Activated CD4-positive, alpha-beta T cell treated with anti-CD3 and anti-CD28 coated beads for 36 hours (primary cell): Measurements from ENCODE around the gene ATAD3A. TPM values are rescaled to one million over a fixed set of nuclear protein-coding genes. Genes with fewer than 3 reads are reported as not detected.

Source experiments
- ATAC-seq: fragments of 200-7000 bp; cut with Tn5 transposase; one replicate; pipeline ENCODE4 v1.10.0; 2021; ENCODE audit warnings: mild to moderate bottlenecking, moderate library complexity
- CTCF ChIA-PET: fragments of 350-600 bp; sonication (Branson Sonifier 250); formaldehyde crosslinking; loops from one replicate; lab custom pipeline; 2021; ENCODE audit warnings: antibody characterized with exemption; lab: Charles Lee
- POLR2A ChIA-PET: fragments of 350-600 bp; sonication (Branson Sonifier 250); formaldehyde crosslinking; loops from one replicate; lab custom pipeline; 2021; ENCODE audit warnings: antibody characterized with exemption, inconsistent platforms; lab: Charles Lee
- DNase-seq: peaks from one replicate; pipeline ENCODE4 v3.0.0-alpha.2; 2020
- H3K27ac Mint-ChIP-seq: one replicate; pipeline ENCODE4 v1.8.0; 2021; ENCODE audit warnings: mixed read lengths
- H3K27me3 Mint-ChIP-seq: one replicate; pipeline ENCODE4 v1.8.0; 2021; ENCODE audit warnings: mixed read lengths
- H3K36me3 Mint-ChIP-seq: one replicate; pipeline ENCODE4 v1.8.0; 2021; ENCODE audit warnings: low read depth, mixed read lengths
- H3K4me1 Mint-ChIP-seq: one replicate; pipeline ENCODE4 v1.8.0; 2021; ENCODE audit warnings: mixed read lengths
- H3K4me3 Mint-ChIP-seq: one replicate; pipeline ENCODE4 v1.8.0; 2021; ENCODE audit warnings: mild to moderate bottlenecking, moderate library complexity, mixed read lengths
- H3K9me3 Mint-ChIP-seq: one replicate; pipeline ENCODE4 v1.8.0; 2021; ENCODE audit warnings: low read depth, mixed read lengths
- intact Hi-C, 2 experiments: fragments of 100-400 bp; cut with DNase I in 1 of 2; cut with micrococcal nuclease in 1 of 2; formaldehyde crosslinking; loops; one replicate each; pipeline versions ENCODE4 v1.14.2 to v1.15.1; 2022 to 2024; cut with DNase I, micrococcal nuclease
- total RNA-seq, 2 experiments: library from RNA; stranded (reverse); gene quantifications; one replicate each; pipeline ENCODE4 v1.2.3, GENCODE V29; 2021

The ATAD3A gene
- total RNA-seq, 2 experiments from 2014 or later = 39.9 to 42.9 TPM

DNA sequence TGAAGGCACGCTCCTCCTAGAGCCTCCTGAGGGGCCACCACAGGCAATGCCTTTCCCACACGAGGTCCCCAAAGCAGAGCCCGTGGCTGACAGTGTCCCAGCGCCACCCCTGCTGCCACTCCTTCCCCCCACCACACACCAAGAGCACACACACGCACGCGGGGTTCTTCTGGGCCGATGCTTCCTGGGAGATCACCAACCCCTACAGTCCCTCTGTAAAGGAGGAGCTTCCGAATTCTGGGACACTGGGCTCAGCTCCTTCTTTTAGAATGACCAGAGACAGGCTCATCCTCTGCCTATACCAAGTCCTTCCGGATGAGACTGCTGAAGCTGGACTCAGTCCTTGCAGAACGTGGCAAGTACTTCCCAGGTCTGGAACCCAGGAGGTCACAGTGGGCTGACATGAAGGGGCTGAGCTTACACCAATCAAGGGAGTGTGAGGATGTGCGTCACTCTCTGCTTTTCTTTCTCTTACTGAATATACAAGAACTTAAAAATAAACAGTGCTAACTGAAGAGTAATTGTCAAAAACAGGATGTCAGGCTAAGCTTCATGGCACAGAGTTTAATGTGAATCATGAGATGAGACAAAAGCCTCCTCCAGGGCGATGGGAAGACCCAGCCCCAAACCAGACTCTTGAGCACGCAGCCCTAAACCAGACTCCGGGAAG lies 50.0 kb downstream of the ATAD3A start:
- POLR2A ChIA-PET = interaction anchor here (0.9 kb wide), 1 partner anchor 9 kb away, joined by 8 read pairs; no protein-coding TSS in a partner anchor
- Mint-ChIP-seq H3K27ac (no peak overlapping the region), H3K27me3 (no peaks in the 10 kb centered on the region), H3K4me3 (no peak overlapping the region), H3K36me3 (peaks cover 42% of the 10 kb centered on the region), H3K4me1 (peaks cover 9% of the 10 kb centered on the region), H3K9me3 (no peaks in the 10 kb centered on the region)
- CTCF ChIA-PET = interaction anchor here (0.8 kb wide), 1 partner anchor 324 kb away, joined by 3 read pairs; no protein-coding TSS in a partner anchor
- DNase-seq = no peak
- no peak for ATAC-seq
- intact Hi-C loops = no loop called here

DNA sequence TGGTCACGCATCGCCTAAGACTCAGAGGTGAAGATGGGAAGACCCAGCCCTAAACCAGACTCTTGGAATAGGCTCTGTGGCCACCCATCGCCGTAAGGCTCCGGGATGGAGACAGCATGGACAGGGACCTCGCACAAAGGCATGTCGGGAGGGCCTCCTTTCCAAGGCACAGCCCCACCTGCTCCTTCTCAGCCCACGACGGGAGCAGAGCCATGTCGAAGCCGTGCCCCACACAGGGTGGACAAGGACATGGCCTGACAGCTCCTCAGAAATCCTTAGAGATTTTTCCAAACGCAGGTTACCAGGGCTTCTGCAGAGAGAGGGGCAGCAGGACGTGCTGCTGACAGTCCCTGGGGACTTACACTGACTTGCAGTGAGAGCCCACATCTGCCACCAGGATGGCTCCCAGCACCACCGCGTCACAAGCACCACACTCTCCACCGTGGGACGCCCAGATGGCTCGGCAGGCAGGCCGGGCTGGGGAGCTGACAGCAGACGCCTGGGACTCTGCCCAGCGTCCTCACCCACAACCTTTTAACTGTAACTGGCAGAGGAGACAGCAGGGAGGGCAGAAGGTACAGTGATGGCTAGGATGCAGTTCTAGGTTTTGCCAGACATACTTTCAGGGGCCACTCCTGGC lies 50.7 kb downstream of the ATAD3A start:
- Mint-ChIP-seq H3K4me3 (no peak overlapping the region), H3K36me3 (peaks cover 48% of the 10 kb centered on the region), H3K9me3 (no peaks in the 10 kb centered on the region), H3K27ac (no peak overlapping the region), H3K27me3 (no peaks in the 10 kb centered on the region), H3K4me1 (peaks cover 15% of the 10 kb centered on the region)
- DNase-seq (no peak), ATAC-seq (no peak)
- intact Hi-C loops = no loop called here
- POLR2A ChIA-PET = no interaction called here
- CTCF ChIA-PET = no interaction called here

DNA sequence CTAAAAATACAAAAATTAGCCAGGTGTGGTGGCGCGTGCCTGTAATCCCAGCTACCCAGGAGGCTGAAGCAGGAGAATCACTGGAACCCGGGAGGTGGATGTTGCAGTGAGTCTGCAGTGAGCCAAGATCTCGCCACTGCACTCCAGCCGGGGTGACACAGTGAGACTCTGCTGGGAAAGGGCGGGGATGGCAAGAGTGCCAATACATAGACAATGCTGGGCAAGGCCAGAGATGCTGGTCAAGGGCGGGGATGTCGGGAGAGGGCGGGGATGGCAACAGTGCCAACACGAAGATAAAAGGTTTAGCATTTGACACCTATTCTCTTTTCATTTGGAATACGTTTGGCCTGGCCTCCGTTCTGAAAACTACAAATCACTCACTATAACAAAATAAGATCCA lies 51.7 kb downstream of the ATAD3A start:
- Mint-ChIP-seq H3K27me3 (no peaks in the 10 kb centered on the region), H3K9me3 (no peaks in the 10 kb centered on the region), H3K27ac (no peak overlapping the region), H3K36me3 (peaks cover 48% of the 10 kb centered on the region), H3K4me3 (no peak overlapping the region), H3K4me1 (peaks cover 18% of the 10 kb centered on the region)
- CTCF ChIA-PET = interaction anchor here (1.0 kb wide), 1 partner anchor 13 kb away, joined by 5 read pairs; no protein-coding TSS in a partner anchor
- POLR2A ChIA-PET = no interaction called here
- ATAC-seq (no peak), DNase-seq (no peak)
- intact Hi-C loops = no loop called here

DNA sequence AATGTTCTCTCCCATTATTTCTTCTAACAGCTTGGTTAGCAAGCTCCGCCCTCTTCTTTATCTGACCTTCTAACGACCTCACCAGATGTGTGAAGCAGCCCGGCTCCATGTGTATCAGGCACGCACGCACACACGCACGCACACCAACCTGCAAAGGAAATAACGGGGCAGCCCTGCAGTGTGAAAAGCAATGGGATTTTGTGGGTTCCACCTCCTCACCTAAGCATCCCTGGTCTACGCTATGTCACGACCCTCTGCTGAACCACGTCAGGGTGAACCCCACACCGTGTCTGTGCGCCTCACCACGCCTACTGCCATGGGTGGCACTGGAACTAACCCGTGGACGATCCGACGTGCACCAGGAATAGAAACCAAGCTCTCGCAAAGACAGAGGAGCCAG lies 52.3 kb downstream of the ATAD3A start:
- no peak for DNase-seq
- peak overlapping the region; percentile 60 for H3K27ac Mint-ChIP-seq
- POLR2A ChIA-PET = no interaction called here
- ATAC-seq = no peak
- peaks cover 20% of the 10 kb centered on the region for H3K4me1 Mint-ChIP-seq
- no peak overlapping the region for H3K4me3 Mint-ChIP-seq
- CTCF ChIA-PET = interaction anchor here (1.0 kb wide), 1 partner anchor 13 kb away, joined by 5 read pairs; no protein-coding TSS in a partner anchor
- intact Hi-C loops = no loop called here
- no peaks in the 10 kb centered on the region for H3K9me3 Mint-ChIP-seq
- peaks cover 49% of the 10 kb centered on the region for H3K36me3 Mint-ChIP-seq
- H3K27me3 Mint-ChIP-seq = no peaks in the 10 kb centered on the region

DNA sequence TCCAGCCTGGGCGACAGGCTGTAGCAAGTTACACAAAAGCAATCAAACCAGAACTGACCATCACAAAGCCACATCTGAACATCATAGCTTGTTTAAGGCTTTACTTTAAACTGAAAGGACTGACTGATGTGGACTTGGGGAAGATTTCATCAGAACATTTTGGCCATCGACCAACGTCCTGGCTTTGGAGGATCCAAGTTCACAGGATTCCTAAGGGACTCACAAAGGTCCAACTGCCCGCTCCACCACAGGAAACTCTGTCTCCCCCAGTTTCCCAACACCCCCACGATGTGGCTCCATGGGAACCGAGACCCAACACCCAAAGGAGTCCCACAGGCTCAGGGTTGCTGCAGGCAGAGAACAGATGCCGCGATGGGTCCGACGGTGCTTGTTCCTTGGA lies 53.4 kb downstream of the ATAD3A start:
- ChIA-PET CTCF (interaction anchor here (1.3 kb wide), 1 partner anchor 9 kb away, joined by 4 read pairs; no protein-coding TSS in a partner anchor), POLR2A (no interaction called here)
- no peak overlapping the region for H3K4me3 Mint-ChIP-seq
- H3K27me3 Mint-ChIP-seq = no peaks in the 10 kb centered on the region
- DNase-seq (no peak), ATAC-seq (no peak)
- H3K4me1 Mint-ChIP-seq = peaks cover 30% of the 10 kb centered on the region
- H3K36me3 Mint-ChIP-seq = peaks cover 58% of the 10 kb centered on the region
- intact Hi-C loops = no loop called here
- no peak overlapping the region for H3K27ac Mint-ChIP-seq
- H3K9me3 Mint-ChIP-seq = no peaks in the 10 kb centered on the region

DNA sequence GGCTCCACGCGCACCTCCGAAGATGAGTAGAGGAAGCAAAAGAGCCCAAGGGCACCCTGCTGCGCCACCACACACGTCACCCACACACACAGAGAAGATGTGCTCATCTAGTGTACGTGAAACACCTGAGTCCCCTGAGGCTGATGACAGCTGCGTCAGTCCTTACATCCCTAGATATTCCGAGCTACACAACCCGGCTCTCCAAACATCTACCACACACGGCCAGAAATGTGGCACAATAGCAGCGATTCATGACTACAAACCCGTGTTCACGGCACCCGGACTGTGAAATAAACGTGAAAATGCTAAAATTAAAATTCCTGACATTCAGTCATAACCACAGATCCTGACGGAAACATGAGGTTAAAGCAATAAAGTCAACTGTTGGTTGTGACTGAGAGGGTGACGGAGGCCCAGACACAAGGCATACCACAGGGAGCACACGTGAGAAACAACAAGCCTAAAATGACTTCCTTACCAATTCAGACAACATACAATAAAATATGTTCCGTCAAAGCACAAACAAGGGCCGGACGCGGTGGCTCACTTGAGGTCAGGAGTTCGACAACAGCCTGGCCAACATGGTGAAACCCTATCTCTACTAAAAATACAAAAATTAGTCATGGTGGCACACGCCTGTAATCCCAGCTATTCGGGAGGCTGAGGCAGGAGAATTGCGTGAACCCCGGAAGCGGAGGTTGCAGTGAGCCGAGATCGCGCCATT lies 55.4 kb downstream of the ATAD3A start:
- intact Hi-C loops = no loop called here
- Mint-ChIP-seq H3K27ac (peak overlapping the region; percentile 34), H3K27me3 (no peaks in the 10 kb centered on the region), H3K36me3 (peaks cover 61% of the 10 kb centered on the region), H3K4me1 (peaks cover 38% of the 10 kb centered on the region), H3K4me3 (no peak overlapping the region), H3K9me3 (no peaks in the 10 kb centered on the region)
- ATAC-seq (no peak), DNase-seq (no peak)
- ChIA-PET POLR2A (interaction anchor here (0.6 kb wide), 1 partner anchor 175 kb away, joined by 3 read pairs; no protein-coding TSS in a partner anchor), CTCF (no interaction called here)

DNA sequence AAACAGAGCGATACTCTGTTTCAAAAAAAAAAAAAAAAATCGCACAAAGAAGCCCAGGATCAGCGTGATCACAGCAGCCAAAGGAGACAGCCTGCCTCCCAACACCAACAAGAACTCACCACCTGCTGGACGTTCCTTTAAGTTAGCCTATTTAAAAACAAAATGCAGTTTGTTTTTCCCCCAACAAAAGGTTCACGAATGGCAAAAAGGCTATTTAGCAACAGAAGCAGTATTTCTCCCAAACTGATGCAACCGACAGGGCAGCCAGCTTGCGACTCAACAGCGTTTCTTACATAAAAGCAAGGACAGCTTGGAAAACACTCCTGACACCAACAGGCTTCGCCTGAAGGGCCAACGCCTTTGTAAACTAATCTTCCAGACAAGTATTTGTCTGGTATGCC lies 55.9 kb downstream of the ATAD3A start:
- no peak for ATAC-seq
- CTCF ChIA-PET = interaction anchor here (0.9 kb wide), 1 partner anchor 9 kb away, joined by 3 read pairs; no protein-coding TSS in a partner anchor
- H3K4me1 Mint-ChIP-seq = peaks cover 44% of the 10 kb centered on the region
- DNase-seq = no peak
- intact Hi-C loops = no loop called here
- no peaks in the 10 kb centered on the region for H3K27me3 Mint-ChIP-seq
- POLR2A ChIA-PET = interaction anchor here (0.6 kb wide), 1 partner anchor 175 kb away, joined by 3 read pairs; no protein-coding TSS in a partner anchor
- no peaks in the 10 kb centered on the region for H3K9me3 Mint-ChIP-seq
- no peak overlapping the region for H3K27ac Mint-ChIP-seq
- H3K36me3 Mint-ChIP-seq = peaks cover 61% of the 10 kb centered on the region
- H3K4me3 Mint-ChIP-seq = no peak overlapping the region

DNA sequence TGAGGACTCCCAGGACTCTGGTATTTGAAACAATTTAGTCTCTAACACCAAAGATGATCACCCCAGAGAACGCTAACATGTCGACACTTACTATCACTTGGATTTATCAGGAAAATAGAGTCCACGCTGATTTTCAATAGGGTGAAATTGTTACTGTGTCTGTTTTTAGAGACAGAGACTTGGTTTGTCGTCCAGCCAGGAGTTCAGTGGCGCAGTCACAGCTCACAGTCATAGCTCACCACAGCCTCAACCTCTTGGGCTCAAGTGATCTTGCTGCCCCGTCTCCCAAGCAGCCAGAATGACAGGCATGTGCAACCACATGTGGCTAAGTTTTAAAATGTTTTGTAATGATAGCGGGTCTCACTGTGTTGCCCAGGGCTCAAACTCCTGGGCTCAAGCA lies 57.4 kb downstream of the ATAD3A start:
- Mint-ChIP-seq H3K9me3 (no peaks in the 10 kb centered on the region), H3K4me1 (peaks cover 44% of the 10 kb centered on the region), H3K27me3 (no peaks in the 10 kb centered on the region), H3K27ac (peak overlapping the region; percentile 51), H3K4me3 (no peak overlapping the region), H3K36me3 (peaks cover 58% of the 10 kb centered on the region)
- ATAC-seq (no peak), DNase-seq (no peak)
- intact Hi-C loops = no loop called here
- ChIA-PET POLR2A (no interaction called here), CTCF (interaction anchor here (0.6 kb wide), 1 partner anchor 59 kb away, joined by 5 read pairs; no protein-coding TSS in a partner anchor)

DNA sequence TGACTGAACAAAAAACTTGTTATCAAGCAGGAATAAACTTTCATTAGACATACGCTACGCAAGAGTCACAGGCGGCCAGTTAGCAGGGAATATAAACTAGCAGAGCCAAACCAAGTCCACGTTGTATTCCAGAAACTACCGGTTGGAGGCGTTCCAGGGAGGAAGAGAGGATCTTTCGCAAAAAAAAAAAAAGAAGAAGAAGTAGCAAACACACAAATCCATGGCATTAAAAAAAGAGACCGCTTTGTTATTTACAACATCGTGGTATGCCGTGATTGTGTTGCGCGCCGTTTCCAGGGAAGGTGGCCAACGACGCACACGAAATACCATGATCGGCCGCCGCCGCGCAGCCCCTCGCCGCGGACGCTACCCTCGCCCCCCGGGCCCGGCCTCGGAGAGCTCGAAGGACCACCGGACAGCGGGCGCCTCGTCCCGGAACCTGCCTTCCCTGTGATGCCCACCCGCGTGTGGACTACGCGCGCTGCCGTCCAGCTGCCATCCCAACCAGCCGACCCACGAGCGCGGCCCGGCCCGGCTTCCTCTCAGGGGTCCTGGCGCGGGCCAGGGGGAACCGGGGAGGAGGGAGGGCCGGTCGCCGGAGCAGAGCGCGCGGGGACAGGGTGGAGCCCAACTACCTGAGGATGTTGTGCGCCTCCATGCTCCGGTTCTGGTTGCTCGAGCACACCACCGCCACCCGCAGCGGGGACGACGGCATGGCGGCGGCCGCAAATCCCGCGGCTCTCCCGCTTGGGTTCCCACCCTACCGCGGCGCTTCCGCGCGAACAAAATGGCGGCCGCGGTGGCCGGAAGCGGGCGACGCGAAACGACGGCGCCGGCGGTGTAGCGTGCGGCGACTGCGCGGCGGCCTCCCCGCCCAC lies 62.1 kb downstream of the ATAD3A start:
- ChIA-PET POLR2A (no interaction called here), CTCF (no interaction called here)
- Mint-ChIP-seq H3K36me3 (peaks cover 33% of the 10 kb centered on the region), H3K27ac (peak overlapping the region; percentile 98), H3K9me3 (no peaks in the 10 kb centered on the region), H3K27me3 (no peaks in the 10 kb centered on the region), H3K4me3 (peak overlapping the region; percentile 99), H3K4me1 (peaks cover 35% of the 10 kb centered on the region)
- intact Hi-C loops = loop anchor here (1.0 to 2.0 kb wide), 12 partner anchors 41 to 458 kb away; partner anchors contain the start of genes MIB2 (in 2 of the 2), ATAD3A (in 1 of the 2), ATAD3B (in 1 of the 2) and AURKAIP1 (in 1 of the 2)
- DNase-seq = peak; percentile 82
- ATAC-seq = peak; percentile 70

DNA sequence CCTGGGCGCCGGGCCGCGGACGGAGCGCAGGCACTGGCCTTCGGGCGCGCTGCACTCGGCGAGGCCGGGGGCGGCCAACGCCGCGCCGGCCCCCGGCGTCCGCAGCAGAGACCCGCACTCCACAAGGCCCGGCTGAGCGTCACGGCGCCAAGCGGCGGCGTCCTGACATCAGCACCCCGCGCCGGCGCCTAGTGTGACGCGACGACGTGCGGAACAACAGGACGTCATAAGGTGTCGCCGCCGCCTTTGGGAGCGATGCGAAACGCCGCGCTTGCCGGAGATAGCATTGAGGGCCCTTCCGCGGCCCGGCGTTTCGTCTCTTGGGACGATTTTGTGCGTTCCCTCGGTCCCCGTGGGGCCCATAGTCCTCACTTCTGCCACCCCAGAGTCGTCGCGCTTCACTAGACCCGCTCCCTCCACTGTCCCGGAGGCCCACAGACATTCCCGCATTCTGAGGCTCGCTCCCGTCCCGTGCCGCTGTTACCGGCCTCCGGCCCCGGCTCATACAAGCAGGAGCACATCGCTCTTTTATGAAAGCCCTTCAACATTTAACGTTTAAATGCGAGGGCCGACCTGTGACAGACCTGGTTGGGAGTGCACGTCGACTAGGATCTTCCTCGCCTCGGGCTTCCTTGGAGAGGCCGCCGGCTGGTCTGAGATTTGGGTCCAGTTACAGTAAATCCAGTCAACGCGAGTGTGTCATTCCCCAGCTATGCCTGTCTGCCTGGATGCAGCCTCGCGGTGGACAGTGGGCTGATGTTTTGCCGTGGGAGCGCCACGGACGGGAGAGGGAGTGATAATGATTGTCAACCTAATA lies 63.0 kb downstream of the ATAD3A start, which contains the start of gene SSU72:
TSS of gene SSU72 (minus strand) at position 143 of the 817 bp plus-strand sequence. CDS start 306 bp downstream, outside the sequence.
- intact Hi-C loops = loop anchor here (1.0 to 5.0 kb wide), 13 partner anchors 40 to 459 kb away; partner anchors contain the start of genes MIB2 (in 2 of the 2), ATAD3A (in 1 of the 2), ATAD3B (in 1 of the 2) and AURKAIP1 (in 1 of the 2)
- ChIA-PET POLR2A (interaction anchor here (0.7 kb wide), 1 partner anchor 38 kb away, joined by 3 read pairs; no protein-coding TSS in a partner anchor), CTCF (no interaction called here)
- ATAC-seq (peak; percentile 84), DNase-seq (peak; percentile 97)
- H3K27ac Mint-ChIP-seq = peak within 1 kb of the TSS; percentile 98
- peak within 1 kb of the TSS; percentile 99 for H3K4me3 Mint-ChIP-seq
- H3K9me3 Mint-ChIP-seq = no peaks in the 10 kb centered on the region
- H3K27me3 Mint-ChIP-seq = no peaks in the 10 kb centered on the region
- peaks cover 28% of the 10 kb centered on the region for H3K36me3 Mint-ChIP-seq
- H3K4me1 Mint-ChIP-seq = peaks cover 28% of the 10 kb centered on the region
